Nephron progenitor cell (in vitro differentiated cells): ENCODE results near the gene KCNQ1OT1.
A peak's percentile ranks its signal among the peaks of the same experiment; 100 is the strongest.

Experiments used
- DNase-seq: peaks from one replicate; pipeline ENCODE4 v3.0.0; 2021
- H3K27ac Mint-ChIP-seq: 2 replicates; pipeline ENCODE4 v1.8.0; 2021; ENCODE audit warnings: mild to moderate bottlenecking, moderate library complexity, mixed read lengths
- H3K27me3 Mint-ChIP-seq: 2 replicates; pipeline ENCODE4 v1.8.0; 2021; ENCODE audit warnings: mild to moderate bottlenecking, low read depth, mixed read lengths; ENCODE audit not compliant: poor library complexity
- H3K36me3 Mint-ChIP-seq: 2 replicates; pipeline ENCODE4 v1.8.0; 2021; ENCODE audit warnings: low read depth, mixed read lengths
- H3K4me1 Mint-ChIP-seq: 2 replicates; pipeline ENCODE4 v1.8.0; 2021; ENCODE audit warnings: mixed read lengths
- H3K4me3 Mint-ChIP-seq: 2 replicates; pipeline ENCODE4 v1.8.0; 2021; ENCODE audit warnings: mild to moderate bottlenecking, moderate library complexity, mixed read lengths
- H3K9me3 Mint-ChIP-seq: 2 replicates; pipeline ENCODE4 v1.8.0; 2021; ENCODE audit warnings: mild to moderate bottlenecking, moderate library complexity, mixed read lengths
- TF ChIP-seq, protein P1 (sequence below): fragments of 200-600 bp; sonication (generic); IDR thresholded peaks from 2 replicates; pipeline ENCODE4 v1.5.0; 2021; ENCODE audit warnings: antibody characterized with exemption

Gene KCNQ1OT1

DNA sequence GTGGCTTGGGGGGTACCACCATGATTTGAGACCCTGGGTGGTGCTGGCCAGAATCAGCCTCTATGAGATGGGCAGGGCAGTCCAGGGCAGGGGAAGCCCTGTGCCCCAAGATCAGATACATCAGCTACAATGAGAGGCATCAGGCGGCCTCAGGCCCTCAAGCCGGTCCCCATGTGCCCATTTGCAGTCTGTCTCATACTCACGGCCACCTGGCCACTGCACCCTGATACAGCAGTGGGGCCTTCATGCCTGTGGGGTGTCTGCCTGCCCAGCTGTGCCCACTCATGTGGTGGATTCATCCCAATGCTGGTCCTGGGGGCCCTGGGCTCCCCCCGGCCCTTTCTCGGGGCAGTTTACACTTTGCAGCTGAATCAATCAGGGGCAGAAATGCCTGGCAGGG lies 42.4 kb upstream of the KCNQ1OT1 start:
- H3K9me3 Mint-ChIP-seq = peaks cover 3% of the 10 kb centered on the region
- no peak for DNase-seq
- H3K4me1 Mint-ChIP-seq = peaks cover 43% of the 10 kb centered on the region
- peaks cover 17% of the 10 kb centered on the region for H3K27me3 Mint-ChIP-seq
- H3K36me3 Mint-ChIP-seq = no peaks in the 10 kb centered on the region
- TF ChIP-seq, protein P1, sequence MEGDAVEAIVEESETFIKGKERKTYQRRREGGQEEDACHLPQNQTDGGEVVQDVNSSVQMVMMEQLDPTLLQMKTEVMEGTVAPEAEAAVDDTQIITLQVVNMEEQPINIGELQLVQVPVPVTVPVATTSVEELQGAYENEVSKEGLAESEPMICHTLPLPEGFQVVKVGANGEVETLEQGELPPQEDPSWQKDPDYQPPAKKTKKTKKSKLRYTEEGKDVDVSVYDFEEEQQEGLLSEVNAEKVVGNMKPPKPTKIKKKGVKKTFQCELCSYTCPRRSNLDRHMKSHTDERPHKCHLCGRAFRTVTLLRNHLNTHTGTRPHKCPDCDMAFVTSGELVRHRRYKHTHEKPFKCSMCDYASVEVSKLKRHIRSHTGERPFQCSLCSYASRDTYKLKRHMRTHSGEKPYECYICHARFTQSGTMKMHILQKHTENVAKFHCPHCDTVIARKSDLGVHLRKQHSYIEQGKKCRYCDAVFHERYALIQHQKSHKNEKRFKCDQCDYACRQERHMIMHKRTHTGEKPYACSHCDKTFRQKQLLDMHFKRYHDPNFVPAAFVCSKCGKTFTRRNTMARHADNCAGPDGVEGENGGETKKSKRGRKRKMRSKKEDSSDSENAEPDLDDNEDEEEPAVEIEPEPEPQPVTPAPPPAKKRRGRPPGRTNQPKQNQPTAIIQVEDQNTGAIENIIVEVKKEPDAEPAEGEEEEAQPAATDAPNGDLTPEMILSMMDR = no peak
- no peak overlapping the region for H3K27ac Mint-ChIP-seq
- H3K4me3 Mint-ChIP-seq = no peak overlapping the region

- no peaks in the 10 kb centered on the region for H3K36me3 Mint-ChIP-seq
- peaks cover 44% of the 10 kb centered on the region for H3K4me1 Mint-ChIP-seq
- peaks cover 3% of the 10 kb centered on the region for H3K9me3 Mint-ChIP-seq
- H3K27me3 Mint-ChIP-seq = peaks cover 17% of the 10 kb centered on the region
- peak; percentile 4 for DNase-seq
- peak overlapping the region; percentile 90 for H3K27ac Mint-ChIP-seq
- H3K4me3 Mint-ChIP-seq = no peak overlapping the region
- TF ChIP-seq, protein P1 = no peak
Measured at GRCh38 chr11:2741377-2742131, 41.8 kb upstream of the KCNQ1OT1 start.

DNA sequence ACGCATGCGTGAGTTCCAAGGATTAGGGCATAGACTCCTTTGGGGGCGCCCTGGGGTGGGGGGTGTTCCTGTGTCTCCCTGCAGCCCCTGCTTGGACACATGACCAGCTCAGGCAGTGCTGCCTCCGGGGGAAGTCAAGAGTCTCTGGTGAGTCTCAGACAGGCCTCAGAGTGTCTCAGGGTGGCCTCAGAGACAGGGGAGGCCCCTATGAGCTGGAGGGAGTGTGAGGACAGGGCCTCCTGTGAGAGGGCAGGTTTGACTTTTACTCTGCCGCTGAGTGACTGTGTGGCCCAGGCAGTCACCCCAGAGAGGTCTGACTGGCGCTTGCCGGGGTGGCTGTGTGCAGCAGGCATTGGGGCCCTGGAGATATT lies 41.2 kb upstream of the KCNQ1OT1 start:
- TF ChIP-seq, protein P1 = no peak
- DNase-seq = peak; percentile 1
- H3K27me3 Mint-ChIP-seq = peaks cover 17% of the 10 kb centered on the region

DNA sequence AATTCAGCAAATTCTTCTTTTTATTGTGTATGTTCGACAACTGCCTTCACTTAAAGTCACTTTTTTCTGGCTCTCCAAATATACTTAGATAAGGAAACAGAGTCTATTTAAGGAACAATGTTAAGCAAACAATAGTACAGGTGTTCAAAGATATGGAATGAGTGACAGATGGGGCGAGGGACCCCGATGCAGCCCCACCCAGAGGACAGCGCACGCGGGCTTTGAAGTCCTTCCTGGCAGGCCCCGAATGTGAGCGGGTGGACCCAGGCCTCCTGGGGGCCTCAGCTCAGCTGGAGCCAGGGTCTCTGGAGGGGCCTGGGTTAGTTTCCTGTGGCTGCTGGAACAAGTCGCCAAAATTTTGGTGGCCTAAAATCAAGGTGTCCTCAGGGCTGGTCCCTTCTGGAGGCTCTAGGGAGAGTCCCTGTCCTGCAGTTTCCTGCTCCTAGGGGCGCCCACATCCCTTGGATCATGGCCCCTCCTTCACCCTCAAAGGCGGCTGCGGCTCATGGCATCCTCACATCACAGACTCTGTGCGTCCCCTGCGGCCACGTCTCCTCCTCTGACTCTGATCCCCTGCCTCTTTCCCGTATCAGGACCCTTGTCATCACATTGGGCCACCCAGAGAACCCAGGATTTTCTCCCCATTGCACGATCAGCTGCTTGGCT lies 40.6 kb upstream of the KCNQ1OT1 start:
- no peak overlapping the region for H3K4me3 Mint-ChIP-seq
- H3K4me1 Mint-ChIP-seq = peaks cover 46% of the 10 kb centered on the region
- peaks cover 3% of the 10 kb centered on the region for H3K9me3 Mint-ChIP-seq
- H3K27ac Mint-ChIP-seq = no peak overlapping the region
- H3K36me3 Mint-ChIP-seq = no peaks in the 10 kb centered on the region
- TF ChIP-seq, protein P1 = no peak
- H3K27me3 Mint-ChIP-seq = peaks cover 17% of the 10 kb centered on the region
- no peak for DNase-seq

More for the DNA sequence above, 41.2 kb upstream of the KCNQ1OT1 start:
- H3K9me3 Mint-ChIP-seq = peaks cover 3% of the 10 kb centered on the region
- H3K27ac Mint-ChIP-seq = no peak overlapping the region
- H3K4me1 Mint-ChIP-seq = peaks cover 41% of the 10 kb centered on the region
- H3K4me3 Mint-ChIP-seq = no peak overlapping the region
- H3K36me3 Mint-ChIP-seq = no peaks in the 10 kb centered on the region

GRCh38 chr11:2739531-2740274 lies 39.9 kb upstream of the KCNQ1OT1 start:
- no peaks in the 10 kb centered on the region for H3K36me3 Mint-ChIP-seq
- H3K27ac Mint-ChIP-seq = no peak overlapping the region
- no peak overlapping the region for H3K4me3 Mint-ChIP-seq
- no peak for DNase-seq
- peaks cover 17% of the 10 kb centered on the region for H3K27me3 Mint-ChIP-seq
- TF ChIP-seq, protein P1 = no peak
- peaks cover 3% of the 10 kb centered on the region for H3K9me3 Mint-ChIP-seq
- peaks cover 50% of the 10 kb centered on the region for H3K4me1 Mint-ChIP-seq
